ENCODE data around the gene MKRN2OS.

- TF ChIP-seq POLR2AphosphoS5 (IDR thresholded peaks at IDR 0.05; ENCODE audit: low read depth) (0 out of 2 replicates have a peak, but pooled peaks have one; percentile 24), CTCF (IDR thresholded peaks at IDR 0.05; ENCODE audit: insufficient read depth, low read length) (no peak), SPI1 (IDR thresholded peaks at IDR 0.05; ENCODE audit: borderline replicate concordance, low read depth) (no peak), REST (IDR thresholded peaks at IDR 0.05; ENCODE audit: insufficient replicate concordance, low read depth) (no peak)
Measured at GRCh38 chr3:12588039-12589009, 43.0 kb upstream of the MKRN2OS start.
